Hematopoietic multipotent progenitor cell treated with erythropoietin and hydrocortisone succinate and interleukin-3 and kit ligand, for 15 days (in vitro differentiated cells): ENCODE measurements around the gene POP4.
"Not testable (repeated sequence)": the region's sequence is repeated elsewhere in the genome, so short reads cannot be mapped to it uniquely, and the experiment has no call there.

Source experiments
- DNase-seq: peaks from one replicate; pipeline ENCODE4 v3.0.0-alpha.2; 2015; ENCODE audit warnings: low spot score

The POP4 gene

GRCh38 chr19:29605653-29606419 lies at the start of gene POP4:
Gene POP4, plus strand, starts transcription at chr19:29606283. Its CDS starts 36 bp downstream, at chr19:29606319.
- peak; percentile 96 for DNase-seq

- DNase-seq, result not testable (repeated sequence)
Observed at GRCh38 chr19:29559110-29559509, 47.0 kb upstream of the POP4 start.

GRCh38 chr19:29559743-29560142 lies 46.3 kb upstream of the POP4 start:
- DNase-seq, result no peak

- DNase-seq, result no peak
Observed at GRCh38 chr19:29560313-29561075, 45.6 kb upstream of the POP4 start.

GRCh38 chr19:29561601-29562000 lies 44.5 kb upstream of the POP4 start:
- no peak for DNase-seq

- no peak for DNase-seq
Observed at GRCh38 chr19:29562299-29563297, 43.5 kb upstream of the POP4 start.

- DNase-seq, result no peak
Observed at GRCh38 chr19:29563486-29564101, 42.5 kb upstream of the POP4 start.

GRCh38 chr19:29564574-29565005 lies 41.5 kb upstream of the POP4 start:
- DNase-seq, result no peak

GRCh38 chr19:29565171-29565570 lies 40.9 kb upstream of the POP4 start:
- no peak for DNase-seq

GRCh38 chr19:29566496-29567054 lies 39.5 kb upstream of the POP4 start:
- no peak for DNase-seq

- no peak for DNase-seq
Observed at GRCh38 chr19:29567366-29567915, 38.6 kb upstream of the POP4 start.

GRCh38 chr19:29568036-29569025 lies 37.8 kb upstream of the POP4 start:
- no peak for DNase-seq

GRCh38 chr19:29569038-29569911 lies 36.8 kb upstream of the POP4 start:
- DNase-seq, result no peak

- DNase-seq, result no peak
Observed at GRCh38 chr19:29571181-29571580, 34.9 kb upstream of the POP4 start.

- no peak for DNase-seq
Observed at GRCh38 chr19:29573486-29573885, 32.6 kb upstream of the POP4 start.

GRCh38 chr19:29574510-29574909 lies 31.6 kb upstream of the POP4 start:
- no peak for DNase-seq

GRCh38 chr19:29576046-29576606 lies 30.0 kb upstream of the POP4 start:
- DNase-seq, result no peak
